Neural cell (in vitro differentiated cells): ENCODE measurements around the gene NCKIPSD. TPM values are rescaled to one million over a fixed set of nuclear protein-coding genes. Genes with fewer than 3 reads are reported as not detected.

Source experiments
- H2AFZ ChIP-seq: fragments of 200-600, 300-800 bp; sonication (generic), shearing (Covaris generic); 2 replicates; pipeline ENCODE4 v1.6.0; 2014; ENCODE audit warnings: low read depth, mild to moderate bottlenecking, antibody characterized with exemption, low read length, moderate library complexity
- H3F3A ChIP-seq: fragments of 200-600 bp; shearing (Covaris generic); 2 replicates; pipeline ENCODE4 v1.6.1; 2016; ENCODE audit warnings: mild to moderate bottlenecking, moderate library complexity, mixed read lengths, antibody characterized with exemption, low read length; ENCODE audit not compliant: insufficient read depth, poor library complexity, severe bottlenecking
- H3K27ac ChIP-seq: fragments of 200-600, 300-800 bp; sonication (generic), shearing (Covaris generic); 2 replicates; pipeline ENCODE4 v1.5.1; 2014; ENCODE audit warnings: mild to moderate bottlenecking, low read length, moderate library complexity
- H3K27me3 ChIP-seq: fragments of 300-800, 200-600 bp; sonication (generic), shearing (Covaris generic); 2 replicates; pipeline ENCODE4 v1.6.0; 2014; ENCODE audit warnings: mild to moderate bottlenecking, low read depth, low read length, moderate library complexity; ENCODE audit not compliant: insufficient read depth
- H3K36me3 ChIP-seq: fragments of 300-800, 200-600 bp; sonication (generic), shearing (Covaris generic); 2 replicates; pipeline ENCODE4 v1.5.1; 2014; ENCODE audit warnings: mild to moderate bottlenecking, antibody characterized with exemption, low read length, moderate library complexity; ENCODE audit not compliant: insufficient read depth
- H3K4me2 ChIP-seq: fragments of 300-800, 200-600 bp; sonication (generic), shearing (Covaris generic); 2 replicates; pipeline ENCODE4 v1.6.0; 2014; ENCODE audit warnings: mild to moderate bottlenecking, low read length
- H3K4me3 ChIP-seq: fragments of 300-800, 200-600 bp; sonication (generic), shearing (Covaris generic); 2 replicates; pipeline ENCODE4 v1.5.1; 2014; ENCODE audit warnings: mild to moderate bottlenecking, low read length, moderate library complexity
- H3K79me2 ChIP-seq: fragments of 200-600 bp; shearing (Covaris generic); replicated peaks from 2 replicates; pipeline ENCODE4 v1.6.0; 2014; ENCODE audit warnings: mild to moderate bottlenecking, low read length, moderate library complexity; ENCODE audit not compliant: insufficient read depth
- H3K9ac ChIP-seq: fragments of 300-800, 200-600 bp; sonication (generic), shearing (Covaris generic); 2 replicates; pipeline ENCODE4 v1.6.1; 2016; ENCODE audit warnings: mild to moderate bottlenecking, low read length, mixed read lengths
- H3K9me2 ChIP-seq: fragments of 200-600 bp; shearing (Covaris generic); 2 replicates; pipeline ENCODE4 v1.6.1; 2016; ENCODE audit warnings: mild to moderate bottlenecking, low read length, mixed read lengths; ENCODE audit not compliant: insufficient read depth
- H3K9me3 ChIP-seq: fragments of 200-600, 300-800 bp; sonication (generic), shearing (Covaris generic); 2 replicates; pipeline ENCODE4 v1.6.1; 2016; ENCODE audit warnings: mild to moderate bottlenecking, mixed run types, low read length, moderate library complexity, mixed read lengths
- H4K20me1 ChIP-seq: fragments of 200-600 bp; shearing (Covaris generic); 2 replicates; pipeline ENCODE4 v1.6.1; 2016; ENCODE audit warnings: mild to moderate bottlenecking, mixed run types; ENCODE audit not compliant: insufficient read depth
- EP300 ChIP-seq: fragments of 450-650 bp; conservative IDR thresholded peaks from 2 replicates; pipeline ENCODE4 v1.6.1; 2014; ENCODE audit warnings: antibody characterized with exemption, mild to moderate bottlenecking, moderate library complexity; ENCODE audit not compliant: poor library complexity, severe bottlenecking
- EZH2 ChIP-seq: fragments of 200-600, 300-800 bp; shearing (Covaris generic), sonication (generic); IDR thresholded peaks from 2 replicates; pipeline ENCODE4 v1.6.1; 2014; ENCODE audit warnings: antibody characterized with exemption, low read length, borderline replicate concordance, mild to moderate bottlenecking; ENCODE audit not compliant: insufficient read depth, poor library complexity, severe bottlenecking
- MXI1 ChIP-seq: fragments of 450-650 bp; conservative IDR thresholded peaks from 2 replicates; pipeline ENCODE4 v1.6.1; 2014; ENCODE audit warnings: antibody characterized with exemption, mild to moderate bottlenecking; ENCODE audit not compliant: poor library complexity, severe bottlenecking
- POLR2AphosphoS5 ChIP-seq: IDR thresholded peaks from 2 replicates; pipeline ENCODE4 v1.6.1; 2012
- RAD21 ChIP-seq: fragments of 450-650 bp; conservative IDR thresholded peaks from 2 replicates; pipeline ENCODE4 v1.6.1; 2014; ENCODE audit warnings: antibody characterized with exemption, mild to moderate bottlenecking, moderate library complexity
- SMC3 ChIP-seq: fragments of 450-650 bp; conservative IDR thresholded peaks from 2 replicates; pipeline ENCODE4 v1.6.1; 2014; ENCODE audit warnings: antibody characterized with exemption, mild to moderate bottlenecking, moderate library complexity; ENCODE audit not compliant: poor library complexity
- TAF1 ChIP-seq: IDR thresholded peaks from 2 replicates; pipeline ENCODE4 v1.6.1; 2012; ENCODE audit warnings: low read depth
- polyA plus RNA-seq: library from polyadenylated mRNA; depleted of rRNA; stranded (reverse); fragments of >200 nt; gene quantifications from 2 replicates; pipeline ENCODE4 v1.2.3, GENCODE V29; 2014
- TF ChIP-seq, protein P1 (sequence below): fragments of 450-650 bp; IDR thresholded peaks from 2 replicates; pipeline ENCODE4 v1.5.1; 2014; ENCODE audit warnings: antibody characterized with exemption, mild to moderate bottlenecking, moderate library complexity; ENCODE audit not compliant: poor library complexity, severe bottlenecking
- TF ChIP-seq, protein P2 (sequence below): IDR thresholded peaks from 2 replicates; pipeline ENCODE4 v1.6.1; 2012; ENCODE audit warnings: borderline replicate concordance

The NCKIPSD gene
- polyA plus RNA-seq, 1 donor from 2014 or later, result 19.0 TPM

DNA sequence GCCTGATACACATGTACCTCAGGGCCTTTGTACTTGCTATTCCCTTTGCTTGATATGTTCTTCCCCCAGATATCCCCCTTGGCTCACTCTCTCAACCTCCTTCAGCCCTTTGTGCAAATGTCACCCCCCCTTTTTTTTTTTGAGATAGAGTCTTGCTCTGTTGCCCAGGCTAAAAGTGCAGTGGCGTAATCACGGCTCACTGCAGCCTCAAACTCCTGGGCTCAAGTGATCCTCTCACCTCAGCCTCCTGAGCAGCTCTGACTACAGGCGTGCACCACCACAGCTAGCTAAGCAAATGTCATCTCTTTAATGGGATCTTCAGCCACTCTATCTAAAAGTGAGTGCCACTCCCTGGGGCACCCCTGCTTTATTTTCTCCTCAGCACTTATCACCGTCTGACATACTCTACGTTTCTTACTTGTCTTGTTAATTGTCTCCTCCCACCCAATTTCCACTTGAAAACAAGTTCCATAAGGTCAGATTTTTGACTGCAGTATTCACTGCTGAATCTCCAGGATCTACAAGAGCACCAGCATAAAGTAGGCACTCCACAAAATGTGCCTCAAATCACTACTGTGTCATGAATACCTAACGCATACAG is 16.7 kb upstream of the NCKIPSD start:
- TF ChIP-seq SMC3, result no peak
- TF ChIP-seq MXI1, result no peak
- no peak for TF ChIP-seq EZH2
- no peak for TF ChIP-seq POLR2AphosphoS5
- TF ChIP-seq EP300, result no peak
- TF ChIP-seq, protein P1, sequence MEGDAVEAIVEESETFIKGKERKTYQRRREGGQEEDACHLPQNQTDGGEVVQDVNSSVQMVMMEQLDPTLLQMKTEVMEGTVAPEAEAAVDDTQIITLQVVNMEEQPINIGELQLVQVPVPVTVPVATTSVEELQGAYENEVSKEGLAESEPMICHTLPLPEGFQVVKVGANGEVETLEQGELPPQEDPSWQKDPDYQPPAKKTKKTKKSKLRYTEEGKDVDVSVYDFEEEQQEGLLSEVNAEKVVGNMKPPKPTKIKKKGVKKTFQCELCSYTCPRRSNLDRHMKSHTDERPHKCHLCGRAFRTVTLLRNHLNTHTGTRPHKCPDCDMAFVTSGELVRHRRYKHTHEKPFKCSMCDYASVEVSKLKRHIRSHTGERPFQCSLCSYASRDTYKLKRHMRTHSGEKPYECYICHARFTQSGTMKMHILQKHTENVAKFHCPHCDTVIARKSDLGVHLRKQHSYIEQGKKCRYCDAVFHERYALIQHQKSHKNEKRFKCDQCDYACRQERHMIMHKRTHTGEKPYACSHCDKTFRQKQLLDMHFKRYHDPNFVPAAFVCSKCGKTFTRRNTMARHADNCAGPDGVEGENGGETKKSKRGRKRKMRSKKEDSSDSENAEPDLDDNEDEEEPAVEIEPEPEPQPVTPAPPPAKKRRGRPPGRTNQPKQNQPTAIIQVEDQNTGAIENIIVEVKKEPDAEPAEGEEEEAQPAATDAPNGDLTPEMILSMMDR, result no peak
- TF ChIP-seq TAF1, result no peak
- no peak for TF ChIP-seq RAD21
- TF ChIP-seq, protein P2, sequence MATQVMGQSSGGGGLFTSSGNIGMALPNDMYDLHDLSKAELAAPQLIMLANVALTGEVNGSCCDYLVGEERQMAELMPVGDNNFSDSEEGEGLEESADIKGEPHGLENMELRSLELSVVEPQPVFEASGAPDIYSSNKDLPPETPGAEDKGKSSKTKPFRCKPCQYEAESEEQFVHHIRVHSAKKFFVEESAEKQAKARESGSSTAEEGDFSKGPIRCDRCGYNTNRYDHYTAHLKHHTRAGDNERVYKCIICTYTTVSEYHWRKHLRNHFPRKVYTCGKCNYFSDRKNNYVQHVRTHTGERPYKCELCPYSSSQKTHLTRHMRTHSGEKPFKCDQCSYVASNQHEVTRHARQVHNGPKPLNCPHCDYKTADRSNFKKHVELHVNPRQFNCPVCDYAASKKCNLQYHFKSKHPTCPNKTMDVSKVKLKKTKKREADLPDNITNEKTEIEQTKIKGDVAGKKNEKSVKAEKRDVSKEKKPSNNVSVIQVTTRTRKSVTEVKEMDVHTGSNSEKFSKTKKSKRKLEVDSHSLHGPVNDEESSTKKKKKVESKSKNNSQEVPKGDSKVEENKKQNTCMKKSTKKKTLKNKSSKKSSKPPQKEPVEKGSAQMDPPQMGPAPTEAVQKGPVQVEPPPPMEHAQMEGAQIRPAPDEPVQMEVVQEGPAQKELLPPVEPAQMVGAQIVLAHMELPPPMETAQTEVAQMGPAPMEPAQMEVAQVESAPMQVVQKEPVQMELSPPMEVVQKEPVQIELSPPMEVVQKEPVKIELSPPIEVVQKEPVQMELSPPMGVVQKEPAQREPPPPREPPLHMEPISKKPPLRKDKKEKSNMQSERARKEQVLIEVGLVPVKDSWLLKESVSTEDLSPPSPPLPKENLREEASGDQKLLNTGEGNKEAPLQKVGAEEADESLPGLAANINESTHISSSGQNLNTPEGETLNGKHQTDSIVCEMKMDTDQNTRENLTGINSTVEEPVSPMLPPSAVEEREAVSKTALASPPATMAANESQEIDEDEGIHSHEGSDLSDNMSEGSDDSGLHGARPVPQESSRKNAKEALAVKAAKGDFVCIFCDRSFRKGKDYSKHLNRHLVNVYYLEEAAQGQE, result no peak
- H3F3A ChIP-seq, result no peaks in the 10 kb centered on the region
- H3K27me3 ChIP-seq, result no peaks in the 10 kb centered on the region
- no peak overlapping the region for H3K27ac ChIP-seq
- no peaks in the 10 kb centered on the region for H3K9me3 ChIP-seq
- H3K36me3 ChIP-seq, result no peaks in the 10 kb centered on the region
- H3K79me2 ChIP-seq, result peaks cover 94% of the 10 kb centered on the region
- H4K20me1 ChIP-seq, result peaks cover 88% of the 10 kb centered on the region
- no peak overlapping the region for H3K4me3 ChIP-seq
- no peak overlapping the region for H3K4me2 ChIP-seq
- H2AFZ ChIP-seq, result no peak overlapping the region
- H3K9ac ChIP-seq, result no peak overlapping the region
- H3K9me2 ChIP-seq, result no peaks in the 10 kb centered on the region

DNA sequence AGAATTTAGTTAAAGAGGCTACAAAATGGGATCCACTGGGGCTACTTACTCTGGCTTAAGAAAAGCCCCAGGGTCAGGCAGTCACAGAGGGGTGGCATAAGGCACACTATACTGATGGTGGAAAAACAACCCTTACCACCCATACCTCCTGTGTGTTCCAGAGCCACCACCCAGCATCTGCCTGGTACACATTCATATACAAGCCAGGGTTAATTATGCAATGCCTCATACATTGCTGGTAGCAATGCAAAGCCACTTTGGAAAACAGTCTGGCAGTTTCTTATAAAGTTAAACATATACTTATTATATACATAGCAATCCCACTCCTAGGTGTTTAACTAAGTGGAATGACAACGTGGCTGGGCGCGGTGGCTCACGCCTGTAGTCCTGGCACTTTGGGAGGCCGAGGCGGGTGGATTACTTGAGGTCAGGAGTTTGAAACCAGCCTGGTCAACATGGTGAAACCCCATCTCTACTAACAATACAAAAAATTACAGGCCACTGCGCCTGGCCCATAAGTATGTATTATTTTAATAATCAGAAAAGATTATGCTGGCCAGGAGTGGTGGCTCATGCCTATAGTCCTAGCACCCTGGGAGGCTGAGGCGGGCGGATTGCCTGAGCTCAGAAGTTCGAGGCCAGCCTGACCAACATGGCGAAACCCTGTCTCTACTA is 15.2 kb upstream of the NCKIPSD start:
- H3K36me3 ChIP-seq, result no peaks in the 10 kb centered on the region
- H3K9me2 ChIP-seq, result no peaks in the 10 kb centered on the region
- H3K9me3 ChIP-seq, result no peaks in the 10 kb centered on the region
- H3K9ac ChIP-seq, result no peak overlapping the region
- H3K27ac ChIP-seq, result no peak overlapping the region
- H3K4me2 ChIP-seq, result no peak overlapping the region
- H3K27me3 ChIP-seq, result no peaks in the 10 kb centered on the region
- H3K4me3 ChIP-seq, result no peak overlapping the region
- TF ChIP-seq, protein P1, result no peak
- TF ChIP-seq, protein P2, result no peak
- TF ChIP-seq POLR2AphosphoS5, result no peak
- TF ChIP-seq SMC3, result no peak
- no peak for TF ChIP-seq EP300
- no peak for TF ChIP-seq MXI1
- TF ChIP-seq TAF1, result no peak
- no peak for TF ChIP-seq RAD21
- TF ChIP-seq EZH2, result no peak
- H3K79me2 ChIP-seq, result peaks cover 93% of the 10 kb centered on the region
- H3F3A ChIP-seq, result no peaks in the 10 kb centered on the region
- H4K20me1 ChIP-seq, result peaks cover 84% of the 10 kb centered on the region
- H2AFZ ChIP-seq, result no peak overlapping the region
